ENCODE results near the gene KHDRBS2.

Gene KHDRBS2

GRCh38 chr6:62042429-62042828 is 243.6 kb downstream of the KHDRBS2 start:
- Histone ChIP-seq H3K79me2 (ENCODE audit: control insufficient read depth, insufficient read depth, low read length, poor library complexity) (no peaks in the 10 kb centered on the region), H2BK120ac (ENCODE audit: insufficient read depth, low read length, poor library complexity) (no peak overlapping the region), H3K4ac (ENCODE audit: low read depth, low read length) (no peak overlapping the region), H3K4me2 (ENCODE audit: low read length) (no peak overlapping the region), H4K8ac (ENCODE audit: low read depth, low read length) (no peak overlapping the region), H3K4me1 (ENCODE audit: control insufficient read depth in 1 of 2, insufficient read depth in 2 of 2, low read length in 2 of 2) (no peaks in the 10 kb centered on the region), H2AFZ (ENCODE audit: insufficient read depth, low read length, poor library complexity) (no peak overlapping the region), H3K14ac (ENCODE audit: low read length) (no peak overlapping the region), H3K9me3 (ENCODE audit: insufficient read depth, low read depth, low read length) (no peaks in the 10 kb centered on the region), H3K4me3 (ENCODE audit: low read depth, low read length) (no peak overlapping the region), H3K9ac (ENCODE audit: low read length) (no peak overlapping the region), H3K36me3 (ENCODE audit: control insufficient read depth in 1 of 2, insufficient read depth in 2 of 2, low read length in 2 of 2) (no peaks in the 10 kb centered on the region), H3K27ac (ENCODE audit: low read depth, low read length) (no peak overlapping the region), H3K23ac (ENCODE audit: low read length) (no peak overlapping the region), H3K27me3 (ENCODE audit: insufficient read depth, low read length) (no peaks in the 10 kb centered on the region), H2AK5ac (ENCODE audit: low read length) (no peak overlapping the region), H4K12ac (ENCODE audit: low read depth, low read length) (no peak overlapping the region), H3K18ac (ENCODE audit: low read length) (no peak overlapping the region), H2BK12ac (ENCODE audit: low read length) (no peak overlapping the region), H3K79me1 (ENCODE audit: low read length) (no peaks in the 10 kb centered on the region), H2BK5ac (ENCODE audit: low read depth, low read length, poor library complexity) (no peak overlapping the region), H4K91ac (ENCODE audit: low read depth, low read length) (no peak overlapping the region)
- DNase-seq = no peak

GRCh38 chr6:62039605-62040004 is 246.4 kb downstream of the KHDRBS2 start:
- no peak overlapping the region for H3K4me2 ChIP-seq (ENCODE audit: low read length)
- no CpG with 5 or more reads among the region's 1 CpG for WGBS (ENCODE audit: extremely low coverage, insufficient coverage, insufficient read length)

GRCh38 chr6:62037445-62037844 is 248.6 kb downstream of the KHDRBS2 start:
- no peak for DNase-seq
- H3K4me2 ChIP-seq (ENCODE audit: low read length) = no peak overlapping the region
- no peaks in the 10 kb centered on the region for H3K36me3 ChIP-seq (ENCODE audit: control insufficient read depth in 1 of 2, insufficient read depth in 2 of 2, low read length in 2 of 2)
- no peak overlapping the region for H3K27ac ChIP-seq (ENCODE audit: low read depth, low read length)
- H4K12ac ChIP-seq (ENCODE audit: low read depth, low read length) = no peak overlapping the region
- no peaks in the 10 kb centered on the region for H3K79me2 ChIP-seq (ENCODE audit: control insufficient read depth, insufficient read depth, low read length, poor library complexity)
- H3K9ac ChIP-seq (ENCODE audit: low read length) = no peak overlapping the region
- H2BK12ac ChIP-seq (ENCODE audit: low read length) = no peak overlapping the region
- no CpG with 5 or more reads among the region's 2 CpGs for WGBS (ENCODE audit: extremely low coverage, insufficient coverage, insufficient read length)
- H4K91ac ChIP-seq (ENCODE audit: low read depth, low read length) = no peak overlapping the region
- H3K4ac ChIP-seq (ENCODE audit: low read depth, low read length) = no peak overlapping the region
- H3K23ac ChIP-seq (ENCODE audit: low read length) = no peak overlapping the region
- no peaks in the 10 kb centered on the region for H3K9me3 ChIP-seq (ENCODE audit: insufficient read depth, low read depth, low read length)
- H2AFZ ChIP-seq (ENCODE audit: insufficient read depth, low read length, poor library complexity) = no peak overlapping the region
- no peak overlapping the region for H3K14ac ChIP-seq (ENCODE audit: low read length)
- no peak overlapping the region for H2AK5ac ChIP-seq (ENCODE audit: low read length)
- no peaks in the 10 kb centered on the region for H3K27me3 ChIP-seq (ENCODE audit: insufficient read depth, low read length)
- H3K4me3 ChIP-seq (ENCODE audit: low read depth, low read length) = no peak overlapping the region
- H3K79me1 ChIP-seq (ENCODE audit: low read length) = no peaks in the 10 kb centered on the region
- no peak overlapping the region for H2BK120ac ChIP-seq (ENCODE audit: insufficient read depth, low read length, poor library complexity)
- H4K8ac ChIP-seq (ENCODE audit: low read depth, low read length) = no peak overlapping the region
- no peak overlapping the region for H3K18ac ChIP-seq (ENCODE audit: low read length)
- no peak overlapping the region for H2BK5ac ChIP-seq (ENCODE audit: low read depth, low read length, poor library complexity)
- no peaks in the 10 kb centered on the region for H3K4me1 ChIP-seq (ENCODE audit: control insufficient read depth in 1 of 2, insufficient read depth in 2 of 2, low read length in 2 of 2)

More at GRCh38 chr6:62039605-62040004, 246.4 kb downstream of the KHDRBS2 start:
- Histone ChIP-seq H3K14ac (ENCODE audit: low read length) (no peak overlapping the region), H3K4me1 (ENCODE audit: control insufficient read depth in 1 of 2, insufficient read depth in 2 of 2, low read length in 2 of 2) (no peaks in the 10 kb centered on the region), H2BK12ac (ENCODE audit: low read length) (no peak overlapping the region), H3K36me3 (ENCODE audit: control insufficient read depth in 1 of 2, insufficient read depth in 2 of 2, low read length in 2 of 2) (no peaks in the 10 kb centered on the region), H2AFZ (ENCODE audit: insufficient read depth, low read length, poor library complexity) (no peak overlapping the region), H3K9ac (ENCODE audit: low read length) (no peak overlapping the region), H2BK5ac (ENCODE audit: low read depth, low read length, poor library complexity) (no peak overlapping the region), H3K4ac (ENCODE audit: low read depth, low read length) (no peak overlapping the region), H3K79me1 (ENCODE audit: low read length) (no peaks in the 10 kb centered on the region), H3K18ac (ENCODE audit: low read length) (no peak overlapping the region), H3K27ac (ENCODE audit: low read depth, low read length) (no peak overlapping the region), H3K79me2 (ENCODE audit: control insufficient read depth, insufficient read depth, low read length, poor library complexity) (no peaks in the 10 kb centered on the region), H4K12ac (ENCODE audit: low read depth, low read length) (no peak overlapping the region), H2BK120ac (ENCODE audit: insufficient read depth, low read length, poor library complexity) (no peak overlapping the region), H4K8ac (ENCODE audit: low read depth, low read length) (no peak overlapping the region), H2AK5ac (ENCODE audit: low read length) (no peak overlapping the region), H3K27me3 (ENCODE audit: insufficient read depth, low read length) (no peaks in the 10 kb centered on the region), H3K23ac (ENCODE audit: low read length) (no peak overlapping the region), H4K91ac (ENCODE audit: low read depth, low read length) (no peak overlapping the region), H3K4me3 (ENCODE audit: low read depth, low read length) (no peak overlapping the region), H3K9me3 (ENCODE audit: insufficient read depth, low read depth, low read length) (no peaks in the 10 kb centered on the region)
- DNase-seq = no peak

GRCh38 chr6:62035952-62036351 is 250.1 kb downstream of the KHDRBS2 start:
- Histone ChIP-seq H2BK120ac (ENCODE audit: insufficient read depth, low read length, poor library complexity) (no peak overlapping the region), H3K36me3 (ENCODE audit: control insufficient read depth in 1 of 2, insufficient read depth in 2 of 2, low read length in 2 of 2) (no peaks in the 10 kb centered on the region), H4K91ac (ENCODE audit: low read depth, low read length) (no peak overlapping the region), H2BK5ac (ENCODE audit: low read depth, low read length, poor library complexity) (no peak overlapping the region), H2BK12ac (ENCODE audit: low read length) (no peak overlapping the region), H3K9me3 (ENCODE audit: insufficient read depth, low read depth, low read length) (no peaks in the 10 kb centered on the region), H3K23ac (ENCODE audit: low read length) (no peak overlapping the region), H3K79me1 (ENCODE audit: low read length) (no peaks in the 10 kb centered on the region), H3K79me2 (ENCODE audit: control insufficient read depth, insufficient read depth, low read length, poor library complexity) (no peaks in the 10 kb centered on the region), H2AFZ (ENCODE audit: insufficient read depth, low read length, poor library complexity) (no peak overlapping the region), H4K12ac (ENCODE audit: low read depth, low read length) (no peak overlapping the region), H3K4me2 (ENCODE audit: low read length) (no peak overlapping the region), H3K14ac (ENCODE audit: low read length) (no peak overlapping the region), H3K4me3 (ENCODE audit: low read depth, low read length) (no peak overlapping the region), H3K9ac (ENCODE audit: low read length) (no peak overlapping the region), H2AK5ac (ENCODE audit: low read length) (no peak overlapping the region), H3K18ac (ENCODE audit: low read length) (no peak overlapping the region), H3K4ac (ENCODE audit: low read depth, low read length) (no peak overlapping the region), H3K27me3 (ENCODE audit: insufficient read depth, low read length) (no peaks in the 10 kb centered on the region), H3K4me1 (ENCODE audit: control insufficient read depth in 1 of 2, insufficient read depth in 2 of 2, low read length in 2 of 2) (no peaks in the 10 kb centered on the region), H3K27ac (ENCODE audit: low read depth, low read length) (no peak overlapping the region), H4K8ac (ENCODE audit: low read depth, low read length) (no peak overlapping the region)
- DNase-seq = no peak
- WGBS (ENCODE audit: extremely low coverage, insufficient coverage, insufficient read length) = no CpG with 5 or more reads among the region's 1 CpG

Measured in trophoblast cell (in vitro differentiated cells and primary cell).